GM23338 (cell line): Measurements from ENCODE around the gene QKI. TPM values are rescaled to one million over a fixed set of nuclear protein-coding genes. Genes with fewer than 3 reads are reported as not detected.
"Not testable (repeated sequence)": the region's sequence is repeated elsewhere in the genome, so short reads cannot be mapped to it uniquely, and the experiment has no call there.

ENCODE experiments used
- ATAC-seq: fragments of 200-7000 bp; cut with Tn5 transposase; 3 replicates; pipeline ENCODE4 v1.9.1; 2020
- DNase-seq: peaks from one replicate; pipeline ENCODE4 v3.0.0-alpha.2; 2015; ENCODE audit warnings: low spot score
- H2AFZ ChIP-seq: fragments of 200-600 bp; sonication (generic); 2 replicates; pipeline ENCODE4 v1.8.0; 2016; ENCODE audit warnings: antibody characterized with exemption, mild to moderate bottlenecking, moderate library complexity
- H3F3A ChIP-seq: fragments of 200-600 bp; sonication (generic); replicated peaks from 2 replicates; pipeline ENCODE4 v1.8.0; 2017; ENCODE audit warnings: antibody characterized with exemption, mixed run types, low read depth
- H3K27ac ChIP-seq: fragments of 200-600 bp; sonication (generic); 2 replicates; pipeline ENCODE4 v1.6.1; 2016; ENCODE audit warnings: low read depth
- H3K27me3 ChIP-seq: fragments of 200-600 bp; sonication (generic); 2 replicates; pipeline ENCODE4 v1.8.0; 2016; ENCODE audit warnings: mild to moderate bottlenecking, mixed run types, moderate library complexity; ENCODE audit not compliant: insufficient read depth
- H3K36me3 ChIP-seq: fragments of 200-600 bp; sonication (generic); 2 replicates; pipeline ENCODE4 v1.8.0; 2016; ENCODE audit warnings: mild to moderate bottlenecking; ENCODE audit not compliant: insufficient read depth
- H3K4me1 ChIP-seq: fragments of 200-600 bp; sonication (generic); 2 replicates; pipeline ENCODE4 v1.8.0; 2016; ENCODE audit warnings: mild to moderate bottlenecking, moderate library complexity; ENCODE audit not compliant: insufficient read depth
- H3K4me2 ChIP-seq: fragments of 200-600 bp; sonication (generic); 2 replicates; pipeline ENCODE4 v1.7.1; 2017; ENCODE audit warnings: mixed run types
- H3K4me3 ChIP-seq: fragments of 200-600 bp; sonication (generic); 2 replicates; pipeline ENCODE4 v1.6.1; 2016; ENCODE audit warnings: mixed run types
- H3K79me2 ChIP-seq: fragments of 200-600 bp; sonication (generic); replicated peaks from 2 replicates; pipeline ENCODE4 v1.8.0; 2017; ENCODE audit warnings: mild to moderate bottlenecking; ENCODE audit not compliant: insufficient read depth
- H3K9me2 ChIP-seq: fragments of 200-600 bp; sonication (generic); 2 replicates; pipeline ENCODE4 v1.8.0; 2017; ENCODE audit not compliant: insufficient read depth
- H4K20me1 ChIP-seq: fragments of 200-600 bp; sonication (generic); replicated peaks from 2 replicates; pipeline ENCODE4 v1.8.0; 2017; ENCODE audit warnings: mild to moderate bottlenecking; ENCODE audit not compliant: insufficient read depth
- H3K27ac Mint-ChIP-seq: 2 replicates; pipeline ENCODE4 v1.8.0; 2020; ENCODE audit warnings: inconsistent platforms, mild to moderate bottlenecking, moderate library complexity, mixed read lengths
- H3K27me3 Mint-ChIP-seq: 3 replicates; pipeline ENCODE4 v1.8.0; 2022; ENCODE audit warnings: low read depth, mild to moderate bottlenecking, moderate library complexity, mixed read lengths, inconsistent platforms; ENCODE audit not compliant: insufficient read depth, poor library complexity
- H3K36me3 Mint-ChIP-seq: 3 replicates; pipeline ENCODE4 v1.8.0; 2021; ENCODE audit warnings: low read depth, mild to moderate bottlenecking, inconsistent platforms, moderate library complexity, mixed read lengths
- H3K4me1 Mint-ChIP-seq: 3 replicates; pipeline ENCODE4 v1.8.0; 2020; ENCODE audit warnings: mild to moderate bottlenecking, inconsistent platforms, mixed read lengths
- H3K4me3 Mint-ChIP-seq: 3 replicates; pipeline ENCODE4 v1.8.0; 2021; ENCODE audit warnings: moderate library complexity, mild to moderate bottlenecking, inconsistent platforms, mixed read lengths
- H3K9me3 Mint-ChIP-seq: 3 replicates; pipeline ENCODE4 v1.8.0; 2020; ENCODE audit warnings: moderate library complexity, mild to moderate bottlenecking, inconsistent platforms, mixed read lengths
- CREB1 ChIP-seq: fragments of 250-450 bp; sonication (Bioruptor Pico); IDR thresholded peaks from 2 replicates; pipeline ENCODE4 v1.5.0; 2020; ENCODE audit warnings: low read depth, mild to moderate bottlenecking, moderate library complexity
- EZH2 ChIP-seq: fragments of 200-600 bp; sonication (generic); IDR thresholded peaks from one replicate; pipeline ENCODE4 v1.8.0; 2017; ENCODE audit warnings: antibody characterized with exemption, mild to moderate bottlenecking, low read depth; ENCODE audit not compliant: unreplicated experiment
- EZH2phosphoT487 ChIP-seq: fragments of 200-600 bp; sonication (generic); IDR thresholded peaks from one replicate; pipeline ENCODE4 v1.8.1; 2018; ENCODE audit warnings: antibody characterized with exemption; ENCODE audit not compliant: unreplicated experiment
- JUNB ChIP-seq: IDR thresholded peaks from one replicate; pipeline ENCODE4 v1.6.1; 2016; ENCODE audit warnings: antibody characterized with exemption; ENCODE audit not compliant: unreplicated experiment
- STAT1 ChIP-seq: IDR thresholded peaks from one replicate; pipeline ENCODE4 v1.6.1; 2016; ENCODE audit warnings: antibody characterized with exemption; ENCODE audit not compliant: unreplicated experiment
- ZNF114 ChIP-seq: fragments of 250-450 bp; sonication (Bioruptor Pico); IDR thresholded peaks from 2 replicates; pipeline ENCODE4 v1.5.0; 2020; ENCODE audit warnings: mild to moderate bottlenecking, moderate library complexity
- ZNF331 ChIP-seq: fragments of 250-450 bp; sonication (Bioruptor Pico); IDR thresholded peaks from 2 replicates; pipeline ENCODE4 v1.5.0; 2020; ENCODE audit warnings: low read depth, mild to moderate bottlenecking, moderate library complexity
- polyA plus RNA-seq: library from polyadenylated mRNA; unstranded; fragments of >200 nt; fragmentation: Nextera tagmentation; extraction: Ambion mirVana; gene quantifications from 2 replicates; pipeline ENCODE4 v1.2.1, GENCODE V29; 2016
- total RNA-seq: library from RNA; depleted of rRNA; stranded (reverse); fragments of >200 nt; shearing (Covaris generic); gene quantifications from 2 replicates; pipeline ENCODE4 v1.2.3, GENCODE V29; 2014
- TF ChIP-seq, protein P1 (sequence below): IDR thresholded peaks from one replicate; pipeline ENCODE4 v1.6.1; 2018; ENCODE audit warnings: antibody characterized with exemption; ENCODE audit not compliant: unreplicated experiment
- TF ChIP-seq, protein P2 (sequence below), 2 experiments: fragments of 200-600 bp in 1 of 2; sonication (generic) in 1 of 2; conservative IDR thresholded peaks; 2 replicates each; pipeline versions ENCODE4 v1.5.1 to v1.6.1; 2016 to 2017; ENCODE audit warnings: antibody characterized with exemption in 2 of 2, low read depth in 2 of 2, mild to moderate bottlenecking in 2 of 2, moderate library complexity in 1 of 2
- TF ChIP-seq, protein P3 (sequence below): fragments of 250-450 bp; sonication (Bioruptor Pico); IDR thresholded peaks from 2 replicates; pipeline ENCODE4 v1.5.0; 2020; ENCODE audit warnings: mild to moderate bottlenecking, moderate library complexity

Gene QKI
- total and polyA plus RNA-seq, 2 experiments from 2014 or later = 60.8 to 159 TPM

DNA sequence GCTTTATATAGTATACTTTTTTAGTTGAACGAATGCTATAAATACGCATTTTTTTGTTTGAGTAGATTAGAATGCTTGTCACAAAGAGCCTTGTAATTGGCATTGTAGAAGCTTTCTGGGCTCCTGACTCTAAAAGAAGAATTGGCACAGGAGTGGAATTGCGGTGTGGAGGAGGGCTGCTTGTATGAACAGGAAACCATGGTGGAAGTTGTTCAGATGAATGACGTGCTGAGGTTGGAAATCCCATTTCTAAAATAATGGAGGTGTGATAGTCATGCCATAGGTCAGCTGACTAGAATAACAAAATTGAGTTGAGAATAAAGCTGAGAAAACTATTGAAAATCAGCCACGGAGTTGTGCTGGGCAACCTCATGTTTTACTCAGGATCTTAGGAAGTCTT is 174.9 kb downstream of the QKI start (continued):
- TF ChIP-seq, protein P1, sequence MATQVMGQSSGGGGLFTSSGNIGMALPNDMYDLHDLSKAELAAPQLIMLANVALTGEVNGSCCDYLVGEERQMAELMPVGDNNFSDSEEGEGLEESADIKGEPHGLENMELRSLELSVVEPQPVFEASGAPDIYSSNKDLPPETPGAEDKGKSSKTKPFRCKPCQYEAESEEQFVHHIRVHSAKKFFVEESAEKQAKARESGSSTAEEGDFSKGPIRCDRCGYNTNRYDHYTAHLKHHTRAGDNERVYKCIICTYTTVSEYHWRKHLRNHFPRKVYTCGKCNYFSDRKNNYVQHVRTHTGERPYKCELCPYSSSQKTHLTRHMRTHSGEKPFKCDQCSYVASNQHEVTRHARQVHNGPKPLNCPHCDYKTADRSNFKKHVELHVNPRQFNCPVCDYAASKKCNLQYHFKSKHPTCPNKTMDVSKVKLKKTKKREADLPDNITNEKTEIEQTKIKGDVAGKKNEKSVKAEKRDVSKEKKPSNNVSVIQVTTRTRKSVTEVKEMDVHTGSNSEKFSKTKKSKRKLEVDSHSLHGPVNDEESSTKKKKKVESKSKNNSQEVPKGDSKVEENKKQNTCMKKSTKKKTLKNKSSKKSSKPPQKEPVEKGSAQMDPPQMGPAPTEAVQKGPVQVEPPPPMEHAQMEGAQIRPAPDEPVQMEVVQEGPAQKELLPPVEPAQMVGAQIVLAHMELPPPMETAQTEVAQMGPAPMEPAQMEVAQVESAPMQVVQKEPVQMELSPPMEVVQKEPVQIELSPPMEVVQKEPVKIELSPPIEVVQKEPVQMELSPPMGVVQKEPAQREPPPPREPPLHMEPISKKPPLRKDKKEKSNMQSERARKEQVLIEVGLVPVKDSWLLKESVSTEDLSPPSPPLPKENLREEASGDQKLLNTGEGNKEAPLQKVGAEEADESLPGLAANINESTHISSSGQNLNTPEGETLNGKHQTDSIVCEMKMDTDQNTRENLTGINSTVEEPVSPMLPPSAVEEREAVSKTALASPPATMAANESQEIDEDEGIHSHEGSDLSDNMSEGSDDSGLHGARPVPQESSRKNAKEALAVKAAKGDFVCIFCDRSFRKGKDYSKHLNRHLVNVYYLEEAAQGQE = no peak
- TF ChIP-seq ZNF331 (CRISPR knock-in tag) = no peak

DNA sequence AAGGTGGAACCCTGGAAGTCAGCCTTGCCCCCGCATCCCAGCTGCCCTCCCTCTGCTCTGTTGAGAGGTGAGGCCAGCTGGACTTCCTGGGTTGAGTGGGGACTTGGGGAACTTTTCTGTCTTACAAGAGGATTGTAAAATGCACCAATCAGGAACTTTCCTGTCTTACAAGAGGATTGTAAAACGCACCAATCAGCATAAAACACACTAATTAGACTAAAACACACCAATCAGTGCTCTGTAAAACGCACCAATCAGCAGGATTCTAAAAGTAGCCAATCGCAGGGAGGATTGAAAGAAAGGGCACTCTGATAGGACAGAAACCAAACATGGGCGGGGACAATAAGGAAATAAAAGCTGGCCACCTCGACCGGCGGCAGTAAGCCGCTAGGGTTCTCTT is 175.6 kb downstream of the QKI start:
- H4K20me1 ChIP-seq, H2AFZ ChIP-seq, H3K4me1 ChIP-seq, DNase-seq, H3K4me3 Mint-ChIP-seq, H3K79me2 ChIP-seq, H3K27me3 ChIP-seq, H3F3A ChIP-seq, H3K27ac Mint-ChIP-seq, H3K36me3 ChIP-seq, H3K4me2 ChIP-seq, H3K4me3 ChIP-seq, H3K4me1 Mint-ChIP-seq, ATAC-seq, H3K27ac ChIP-seq, H3K9me2 ChIP-seq: not testable (repeated sequence)
- peaks cover 11% of the 10 kb centered on the region for H3K27me3 Mint-ChIP-seq
- peaks cover 36% of the 10 kb centered on the region for H3K9me3 Mint-ChIP-seq
- peaks cover 26% of the 10 kb centered on the region; the same call in 2 of the 3 replicates for H3K36me3 Mint-ChIP-seq

DNA sequence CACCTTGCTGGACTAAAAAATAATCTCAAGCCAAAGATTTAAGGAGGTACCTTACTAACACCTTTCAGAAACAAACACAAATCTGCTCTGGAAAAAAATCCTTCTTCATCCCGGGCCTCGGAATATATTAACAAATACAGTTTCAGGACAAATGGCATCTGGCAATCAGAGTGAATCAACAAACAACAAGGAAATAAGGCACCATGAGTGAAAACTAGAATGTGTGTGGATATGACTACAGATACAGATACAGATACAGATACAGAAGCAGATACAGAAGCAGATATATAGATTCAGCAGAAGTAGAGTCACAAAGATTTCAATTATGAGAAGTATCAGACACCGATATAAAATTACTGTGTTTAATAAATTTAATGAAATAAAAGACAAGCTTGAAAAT is 178.4 kb downstream of the QKI start:
- no peak overlapping the region for H3K27ac ChIP-seq
- no peaks in the 10 kb centered on the region for H3K36me3 ChIP-seq
- Mint-ChIP-seq H3K27me3 (peaks cover 11% of the 10 kb centered on the region), H3K27ac (no peak overlapping the region), H3K36me3 (peaks cover 26% of the 10 kb centered on the region; the same call in 2 of the 3 replicates), H3K9me3 (peaks cover 36% of the 10 kb centered on the region), H3K4me3 (no peak overlapping the region), H3K4me1 (no peaks in the 10 kb centered on the region)
- H3K4me3 ChIP-seq = no peak overlapping the region
- ATAC-seq (no peak), DNase-seq (no peak)
- H4K20me1 ChIP-seq = no peaks in the 10 kb centered on the region
- H3K4me1 ChIP-seq = no peaks in the 10 kb centered on the region
- no peak overlapping the region for H3K4me2 ChIP-seq
- H3K9me2 ChIP-seq = 0 out of 2 replicates have a peak, but pooled peaks cover 3% of the 10 kb centered on the region
- no peak overlapping the region for H2AFZ ChIP-seq
- no peaks in the 10 kb centered on the region for H3F3A ChIP-seq
- no peaks in the 10 kb centered on the region for H3K27me3 ChIP-seq
- H3K79me2 ChIP-seq = no peaks in the 10 kb centered on the region
- TF ChIP-seq STAT1 (no peak), CREB1 (CRISPR knock-in tag) (no peak), EZH2phosphoT487 (no peak), ZNF114 (CRISPR knock-in tag) (no peak), JUNB (no peak), EZH2 (no peak)
- TF ChIP-seq, protein P2, sequence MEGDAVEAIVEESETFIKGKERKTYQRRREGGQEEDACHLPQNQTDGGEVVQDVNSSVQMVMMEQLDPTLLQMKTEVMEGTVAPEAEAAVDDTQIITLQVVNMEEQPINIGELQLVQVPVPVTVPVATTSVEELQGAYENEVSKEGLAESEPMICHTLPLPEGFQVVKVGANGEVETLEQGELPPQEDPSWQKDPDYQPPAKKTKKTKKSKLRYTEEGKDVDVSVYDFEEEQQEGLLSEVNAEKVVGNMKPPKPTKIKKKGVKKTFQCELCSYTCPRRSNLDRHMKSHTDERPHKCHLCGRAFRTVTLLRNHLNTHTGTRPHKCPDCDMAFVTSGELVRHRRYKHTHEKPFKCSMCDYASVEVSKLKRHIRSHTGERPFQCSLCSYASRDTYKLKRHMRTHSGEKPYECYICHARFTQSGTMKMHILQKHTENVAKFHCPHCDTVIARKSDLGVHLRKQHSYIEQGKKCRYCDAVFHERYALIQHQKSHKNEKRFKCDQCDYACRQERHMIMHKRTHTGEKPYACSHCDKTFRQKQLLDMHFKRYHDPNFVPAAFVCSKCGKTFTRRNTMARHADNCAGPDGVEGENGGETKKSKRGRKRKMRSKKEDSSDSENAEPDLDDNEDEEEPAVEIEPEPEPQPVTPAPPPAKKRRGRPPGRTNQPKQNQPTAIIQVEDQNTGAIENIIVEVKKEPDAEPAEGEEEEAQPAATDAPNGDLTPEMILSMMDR (conservative IDR thresholded peaks at IDR 0.05; ENCODE audit: low read depth in 2 of 2) = no peak
- TF ChIP-seq, protein P3, sequence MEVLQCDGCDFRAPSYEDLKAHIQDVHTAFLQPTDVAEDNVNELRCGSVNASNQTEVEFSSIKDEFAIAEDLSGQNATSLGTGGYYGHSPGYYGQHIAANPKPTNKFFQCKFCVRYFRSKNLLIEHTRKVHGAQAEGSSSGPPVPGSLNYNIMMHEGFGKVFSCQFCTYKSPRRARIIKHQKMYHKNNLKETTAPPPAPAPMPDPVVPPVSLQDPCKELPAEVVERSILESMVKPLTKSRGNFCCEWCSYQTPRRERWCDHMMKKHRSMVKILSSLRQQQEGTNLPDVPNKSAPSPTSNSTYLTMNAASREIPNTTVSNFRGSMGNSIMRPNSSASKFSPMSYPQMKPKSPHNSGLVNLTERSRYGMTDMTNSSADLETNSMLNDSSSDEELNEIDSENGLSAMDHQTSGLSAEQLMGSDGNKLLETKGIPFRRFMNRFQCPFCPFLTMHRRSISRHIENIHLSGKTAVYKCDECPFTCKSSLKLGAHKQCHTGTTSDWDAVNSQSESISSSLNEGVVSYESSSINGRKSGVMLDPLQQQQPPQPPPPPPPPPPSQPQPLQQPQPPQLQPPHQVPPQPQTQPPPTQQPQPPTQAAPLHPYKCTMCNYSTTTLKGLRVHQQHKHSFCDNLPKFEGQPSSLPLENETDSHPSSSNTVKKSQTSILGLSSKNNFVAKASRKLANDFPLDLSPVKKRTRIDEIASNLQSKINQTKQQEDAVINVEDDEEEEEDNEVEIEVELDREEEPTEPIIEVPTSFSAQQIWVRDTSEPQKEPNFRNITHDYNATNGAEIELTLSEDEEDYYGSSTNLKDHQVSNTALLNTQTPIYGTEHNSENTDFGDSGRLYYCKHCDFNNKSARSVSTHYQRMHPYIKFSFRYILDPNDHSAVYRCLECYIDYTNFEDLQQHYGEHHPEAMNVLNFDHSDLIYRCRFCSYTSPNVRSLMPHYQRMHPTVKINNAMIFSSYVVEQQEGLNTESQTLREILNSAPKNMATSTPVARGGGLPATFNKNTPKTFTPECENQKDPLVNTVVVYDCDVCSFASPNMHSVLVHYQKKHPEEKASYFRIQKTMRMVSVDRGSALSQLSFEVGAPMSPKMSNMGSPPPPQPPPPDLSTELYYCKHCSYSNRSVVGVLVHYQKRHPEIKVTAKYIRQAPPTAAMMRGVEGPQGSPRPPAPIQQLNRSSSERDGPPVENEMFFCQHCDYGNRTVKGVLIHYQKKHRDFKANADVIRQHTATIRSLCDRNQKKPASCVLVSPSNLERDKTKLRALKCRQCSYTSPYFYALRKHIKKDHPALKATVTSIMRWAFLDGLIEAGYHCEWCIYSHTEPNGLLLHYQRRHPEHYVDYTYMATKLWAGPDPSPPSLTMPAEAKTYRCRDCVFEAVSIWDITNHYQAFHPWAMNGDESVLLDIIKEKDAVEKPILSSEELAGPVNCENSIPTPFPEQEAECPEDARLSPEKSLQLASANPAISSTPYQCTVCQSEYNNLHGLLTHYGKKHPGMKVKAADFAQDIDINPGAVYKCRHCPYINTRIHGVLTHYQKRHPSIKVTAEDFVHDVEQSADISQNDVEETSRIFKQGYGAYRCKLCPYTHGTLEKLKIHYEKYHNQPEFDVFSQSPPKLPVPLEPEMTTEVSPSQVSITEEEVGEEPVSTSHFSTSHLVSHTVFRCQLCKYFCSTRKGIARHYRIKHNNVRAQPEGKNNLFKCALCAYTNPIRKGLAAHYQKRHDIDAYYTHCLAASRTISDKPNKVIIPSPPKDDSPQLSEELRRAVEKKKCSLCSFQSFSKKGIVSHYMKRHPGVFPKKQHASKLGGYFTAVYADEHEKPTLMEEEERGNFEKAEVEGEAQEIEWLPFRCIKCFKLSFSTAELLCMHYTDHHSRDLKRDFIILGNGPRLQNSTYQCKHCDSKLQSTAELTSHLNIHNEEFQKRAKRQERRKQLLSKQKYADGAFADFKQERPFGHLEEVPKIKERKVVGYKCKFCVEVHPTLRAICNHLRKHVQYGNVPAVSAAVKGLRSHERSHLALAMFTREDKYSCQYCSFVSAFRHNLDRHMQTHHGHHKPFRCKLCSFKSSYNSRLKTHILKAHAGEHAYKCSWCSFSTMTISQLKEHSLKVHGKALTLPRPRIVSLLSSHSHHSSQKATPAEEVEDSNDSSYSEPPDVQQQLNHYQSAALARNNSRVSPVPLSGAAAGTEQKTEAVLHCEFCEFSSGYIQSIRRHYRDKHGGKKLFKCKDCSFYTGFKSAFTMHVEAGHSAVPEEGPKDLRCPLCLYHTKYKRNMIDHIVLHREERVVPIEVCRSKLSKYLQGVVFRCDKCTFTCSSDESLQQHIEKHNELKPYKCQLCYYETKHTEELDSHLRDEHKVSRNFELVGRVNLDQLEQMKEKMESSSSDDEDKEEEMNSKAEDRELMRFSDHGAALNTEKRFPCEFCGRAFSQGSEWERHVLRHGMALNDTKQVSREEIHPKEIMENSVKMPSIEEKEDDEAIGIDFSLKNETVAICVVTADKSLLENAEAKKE (CRISPR knock-in tag) = no peak
